ENCODE results near the gene SSR4.

The SSR4 gene

DNA sequence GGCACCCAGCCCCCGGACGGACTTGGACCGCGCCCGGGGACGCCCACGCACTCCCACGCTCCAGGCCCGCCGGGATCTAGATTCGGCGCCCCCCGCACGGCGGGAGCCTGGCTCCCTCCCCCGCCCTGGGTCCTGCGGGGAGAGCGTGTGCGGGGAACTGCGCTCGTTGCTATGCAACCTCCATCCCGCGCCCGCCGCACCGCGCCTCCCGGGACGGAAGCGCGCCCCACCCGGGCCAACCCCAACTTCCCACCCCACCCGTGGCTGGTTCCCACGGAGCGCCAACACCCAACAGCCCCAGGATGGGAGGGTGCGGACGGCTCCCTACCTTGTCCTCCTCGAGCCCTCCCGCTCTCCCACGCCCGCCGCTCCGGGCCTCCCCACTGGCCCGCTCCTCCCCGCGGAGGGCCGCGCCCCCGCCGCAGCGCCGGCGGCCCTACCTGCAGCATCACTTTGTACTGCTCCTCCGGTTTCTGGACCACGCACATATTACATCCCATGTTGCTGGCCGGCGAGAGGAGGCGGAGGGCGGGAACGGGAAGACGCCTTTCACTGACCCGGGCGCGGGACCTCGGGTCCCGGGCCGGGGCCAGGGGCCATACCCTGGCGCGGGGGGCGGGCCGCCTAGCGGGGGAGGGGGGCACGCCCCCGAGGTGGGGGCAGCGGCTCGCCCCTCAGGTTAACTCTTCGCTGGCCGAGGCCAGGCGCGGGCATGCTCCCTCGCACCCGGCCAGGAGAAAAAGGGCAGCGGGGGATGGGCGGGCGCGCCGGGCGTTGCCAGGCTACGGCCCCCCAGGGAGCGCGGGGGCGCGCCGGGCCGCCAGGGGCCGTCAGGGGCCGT, 35.6 kb downstream of the SSR4 start, which contains the start of gene PDZD4:
Gene PDZD4, minus strand, starts transcription at position 746 of the 841 bp plus-strand sequence. Its CDS starts 246 bp downstream, at position 500.
- in situ Hi-C loops (cut with HindIII; ENCODE audit: low pct_ligation_motif_present, low sequenced_read_pairs) = no loop called here
- H3K27me3 ChIP-seq (replicated peaks) = peaks cover 22% of the 10 kb centered on the region
- no peak within 1 kb of the TSS for H3K27ac ChIP-seq
- DNase-seq = no peak
- H3K36me3 ChIP-seq (replicated peaks) = no peaks in the 10 kb centered on the region
- no peak within 1 kb of the TSS for H3K4me3 ChIP-seq (ENCODE audit: low read depth, low read length)
- no peak for TF ChIP-seq CTCF (IDR thresholded peaks at IDR 0.05; ENCODE audit: low read depth, low read length, missing control alignments)

DNA sequence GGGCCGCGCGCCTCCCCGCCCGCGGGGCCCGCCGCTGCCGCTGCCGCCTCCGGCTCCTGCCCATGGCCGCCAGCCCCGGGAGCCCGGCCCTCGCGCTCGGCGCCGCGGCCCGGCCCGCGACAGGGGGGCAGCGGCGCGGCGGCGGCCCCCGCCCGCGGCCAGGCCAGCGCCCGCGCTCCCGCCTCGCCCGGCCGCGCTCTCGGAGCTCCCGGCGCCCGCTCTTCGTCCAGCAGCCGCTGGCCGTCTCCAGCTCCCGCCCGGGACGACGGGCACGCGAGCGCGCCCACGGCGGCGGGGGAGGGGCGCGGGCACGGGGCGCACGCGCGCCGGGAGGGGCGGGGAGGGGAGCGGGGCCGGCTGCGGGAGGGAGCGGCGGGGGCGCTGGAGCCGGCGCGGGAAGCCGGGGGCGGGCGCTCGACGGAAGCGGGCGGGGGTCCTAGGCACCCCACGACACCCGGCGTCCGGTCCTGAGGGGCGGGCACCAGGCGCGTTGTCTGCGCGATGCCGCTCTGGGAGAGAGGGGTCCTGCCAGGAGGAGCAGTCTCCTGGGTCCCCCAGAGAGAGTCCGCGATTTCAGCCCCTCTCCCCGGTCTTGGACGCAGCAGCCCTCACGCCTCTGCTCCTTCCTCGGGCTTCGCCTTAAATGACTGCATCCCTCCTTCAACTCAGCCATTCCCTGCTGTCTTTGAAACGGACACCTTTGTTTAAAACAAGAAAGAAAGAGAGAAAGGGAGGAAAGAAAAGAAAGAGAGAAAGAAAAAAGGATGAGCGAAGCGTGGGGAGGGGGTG, 36.4 kb downstream of the SSR4 start:
- DNase-seq = no peak
- no peaks in the 10 kb centered on the region for H3K36me3 ChIP-seq (replicated peaks)
- no peak overlapping the region for H3K27ac ChIP-seq
- H3K27me3 ChIP-seq (replicated peaks) = peaks cover 22% of the 10 kb centered on the region
- in situ Hi-C loops (cut with HindIII; ENCODE audit: low pct_ligation_motif_present, low sequenced_read_pairs) = no loop called here
- no peak for TF ChIP-seq CTCF (IDR thresholded peaks at IDR 0.05; ENCODE audit: low read depth, low read length, missing control alignments)
- H3K4me3 ChIP-seq (ENCODE audit: low read depth, low read length) = no peak overlapping the region

GRCh38 chrX:153831429-153832150, 37.1 kb downstream of the SSR4 start:
- DNase-seq = no peak
- no peak for TF ChIP-seq CTCF (IDR thresholded peaks at IDR 0.05; ENCODE audit: low read depth, low read length, missing control alignments)
- peaks cover 22% of the 10 kb centered on the region for H3K27me3 ChIP-seq (replicated peaks)
- no peak overlapping the region for H3K27ac ChIP-seq
- in situ Hi-C loops (cut with HindIII; ENCODE audit: low pct_ligation_motif_present, low sequenced_read_pairs) = no loop called here
- H3K36me3 ChIP-seq (replicated peaks) = no peaks in the 10 kb centered on the region
- H3K4me3 ChIP-seq (ENCODE audit: low read depth, low read length) = no peak overlapping the region

DNA sequence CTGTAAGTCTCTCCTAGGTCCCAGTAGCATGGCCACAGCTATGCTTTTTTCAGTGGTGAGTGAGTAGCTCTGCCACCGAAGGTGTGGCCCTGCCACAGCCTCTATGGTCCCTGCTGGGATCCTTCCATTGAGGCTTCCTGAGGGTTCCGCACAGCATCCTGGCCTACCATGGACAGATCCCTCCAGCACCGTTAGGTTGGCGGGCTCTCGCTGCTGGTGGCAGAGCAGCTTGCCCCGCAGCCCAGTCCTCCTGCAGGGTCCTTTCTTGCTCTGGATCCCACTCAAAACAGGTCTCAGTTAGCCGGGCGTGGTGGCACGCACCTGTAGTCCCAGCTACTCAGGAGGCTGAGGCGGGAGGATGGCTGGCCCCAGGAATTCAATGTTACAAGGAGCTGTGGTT, 38.3 kb downstream of the SSR4 start:
- DNase-seq = no peak
- Histone ChIP-seq H3K36me3 (replicated peaks) (no peaks in the 10 kb centered on the region), H3K27me3 (replicated peaks) (peaks cover 22% of the 10 kb centered on the region), H3K4me3 (ENCODE audit: low read depth, low read length) (no peak overlapping the region), H3K27ac (no peak overlapping the region)
- no peak for TF ChIP-seq CTCF (IDR thresholded peaks at IDR 0.05; ENCODE audit: low read depth, low read length, missing control alignments)
- in situ Hi-C loops (cut with HindIII; ENCODE audit: low pct_ligation_motif_present, low sequenced_read_pairs) = no loop called here

- Histone ChIP-seq H3K27ac (no peak overlapping the region), H3K27me3 (replicated peaks) (no peaks in the 10 kb centered on the region), H3K36me3 (replicated peaks) (no peaks in the 10 kb centered on the region), H3K4me3 (ENCODE audit: low read depth, low read length) (no peak overlapping the region)
- no peak for DNase-seq
- no peak for TF ChIP-seq CTCF (IDR thresholded peaks at IDR 0.05; ENCODE audit: low read depth, low read length, missing control alignments)
- in situ Hi-C loops (cut with HindIII; ENCODE audit: low pct_ligation_motif_present, low sequenced_read_pairs) = no loop called here
Observed at GRCh38 chrX:153836921-153837320, 42.5 kb downstream of the SSR4 start.
